WERI-Rb-1 (cell line): ENCODE data around the gene ZBTB48.

Source experiments
- DNase-seq: peaks from one replicate; pipeline ENCODE4 v3.0.0-alpha.2; 2020
- H3K27ac ChIP-seq: fragments of 250-450 bp; sonication (Bioruptor Pico); 2 replicates; pipeline ENCODE4 v1.5.1; 2020; ENCODE audit warnings: mild to moderate bottlenecking, moderate library complexity
- H3K27me3 ChIP-seq: fragments of 250-450 bp; sonication (Bioruptor Pico); 2 replicates; pipeline ENCODE4 v1.5.1; 2021; ENCODE audit warnings: mild to moderate bottlenecking, low read depth, moderate library complexity; ENCODE audit not compliant: insufficient read depth, severe bottlenecking
- H3K36me3 ChIP-seq: fragments of 250-450 bp; sonication (Bioruptor Pico); 2 replicates; pipeline ENCODE4 v1.5.1; 2020; ENCODE audit warnings: mild to moderate bottlenecking, moderate library complexity
- H3K4me3 ChIP-seq: 2 replicates; pipeline ENCODE4 v1.5.1; 2011; ENCODE audit warnings: low read depth, mild to moderate bottlenecking, control low read depth, low read length
- H3K9me3 ChIP-seq: fragments of 250-450 bp; sonication (Bioruptor Pico); 2 replicates; pipeline ENCODE4 v1.5.1; 2021; ENCODE audit warnings: mild to moderate bottlenecking, moderate library complexity; ENCODE audit not compliant: severe bottlenecking
- TF ChIP-seq, protein P1 (sequence below): IDR thresholded peaks from 2 replicates; pipeline ENCODE4 v1.5.1; 2011; ENCODE audit warnings: low read depth, mild to moderate bottlenecking, control low read depth, inconsistent platforms, low read length

ZBTB48 gene

DNA sequence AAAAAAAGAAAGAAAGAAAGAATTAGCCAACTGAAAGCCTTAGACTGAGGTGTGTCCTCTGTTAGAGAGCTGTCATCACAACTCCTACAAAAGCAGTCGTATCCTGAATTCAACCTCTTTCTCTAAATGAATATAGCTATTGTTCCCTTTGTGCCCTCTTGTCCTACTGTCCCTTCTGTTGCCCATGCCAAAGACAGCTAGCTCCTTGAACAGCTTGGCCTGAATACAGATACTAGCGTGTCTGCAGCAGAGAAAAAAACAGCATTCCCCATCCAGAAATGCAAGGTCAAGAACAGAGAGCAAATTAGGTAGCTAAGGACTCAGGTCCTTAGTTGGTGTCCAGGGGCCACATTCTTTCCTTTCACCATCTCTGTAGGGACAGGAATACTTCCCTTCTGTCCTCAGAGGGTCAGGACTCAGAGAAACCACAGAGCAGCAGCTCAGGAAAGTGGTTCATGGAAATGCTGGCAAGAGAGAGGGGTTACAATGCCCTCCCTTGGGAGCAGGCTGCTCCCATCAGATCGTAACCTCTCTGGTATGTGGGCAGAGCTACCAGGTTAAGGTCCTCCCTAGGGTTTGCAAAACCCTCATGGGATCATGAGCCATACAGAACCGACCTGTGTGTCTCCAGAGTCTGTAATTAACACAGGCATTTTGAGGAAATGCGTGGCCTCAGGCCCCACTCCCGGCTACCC, 1.8 kb upstream of the ZBTB48 start:
- no peak overlapping the region for H3K4me3 ChIP-seq
- no peak for DNase-seq
- no peaks in the 10 kb centered on the region for H3K9me3 ChIP-seq
- no peak overlapping the region for H3K27ac ChIP-seq
- H3K36me3 ChIP-seq = peaks cover 23% of the 10 kb centered on the region
- TF ChIP-seq, protein P1, sequence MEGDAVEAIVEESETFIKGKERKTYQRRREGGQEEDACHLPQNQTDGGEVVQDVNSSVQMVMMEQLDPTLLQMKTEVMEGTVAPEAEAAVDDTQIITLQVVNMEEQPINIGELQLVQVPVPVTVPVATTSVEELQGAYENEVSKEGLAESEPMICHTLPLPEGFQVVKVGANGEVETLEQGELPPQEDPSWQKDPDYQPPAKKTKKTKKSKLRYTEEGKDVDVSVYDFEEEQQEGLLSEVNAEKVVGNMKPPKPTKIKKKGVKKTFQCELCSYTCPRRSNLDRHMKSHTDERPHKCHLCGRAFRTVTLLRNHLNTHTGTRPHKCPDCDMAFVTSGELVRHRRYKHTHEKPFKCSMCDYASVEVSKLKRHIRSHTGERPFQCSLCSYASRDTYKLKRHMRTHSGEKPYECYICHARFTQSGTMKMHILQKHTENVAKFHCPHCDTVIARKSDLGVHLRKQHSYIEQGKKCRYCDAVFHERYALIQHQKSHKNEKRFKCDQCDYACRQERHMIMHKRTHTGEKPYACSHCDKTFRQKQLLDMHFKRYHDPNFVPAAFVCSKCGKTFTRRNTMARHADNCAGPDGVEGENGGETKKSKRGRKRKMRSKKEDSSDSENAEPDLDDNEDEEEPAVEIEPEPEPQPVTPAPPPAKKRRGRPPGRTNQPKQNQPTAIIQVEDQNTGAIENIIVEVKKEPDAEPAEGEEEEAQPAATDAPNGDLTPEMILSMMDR = no peak
- H3K27me3 ChIP-seq = no peaks in the 10 kb centered on the region

DNA sequence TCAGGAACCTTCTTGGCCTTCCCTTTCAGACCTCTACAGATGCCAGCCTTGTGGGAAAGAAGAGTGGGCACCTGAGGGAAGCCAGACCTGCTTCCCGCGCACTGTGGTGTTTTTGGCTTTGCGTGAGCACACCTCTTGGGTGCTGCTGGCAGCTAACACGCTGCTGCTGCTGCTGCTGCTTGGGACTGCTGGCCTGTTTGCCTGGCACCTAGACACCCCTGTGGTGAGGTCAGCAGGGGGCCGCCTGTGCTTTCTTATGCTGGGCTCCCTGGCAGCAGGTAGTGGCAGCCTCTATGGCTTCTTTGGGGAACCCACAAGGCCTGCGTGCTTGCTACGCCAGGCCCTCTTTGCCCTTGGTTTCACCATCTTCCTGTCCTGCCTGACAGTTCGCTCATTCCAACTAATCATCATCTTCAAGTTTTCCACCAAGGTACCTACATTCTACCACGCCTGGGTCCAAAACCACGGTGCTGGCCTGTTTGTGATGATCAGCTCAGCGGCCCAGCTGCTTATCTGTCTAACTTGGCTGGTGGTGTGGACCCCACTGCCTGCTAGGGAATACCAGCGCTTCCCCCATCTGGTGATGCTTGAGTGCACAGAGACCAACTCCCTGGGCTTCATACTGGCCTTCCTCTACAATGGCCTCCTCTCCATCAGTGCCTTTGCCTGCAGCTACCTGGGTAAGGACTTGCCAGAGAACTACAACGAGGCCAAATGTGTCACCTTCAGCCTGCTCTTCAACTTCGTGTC, 995 bp upstream of the ZBTB48 start:
- Histone ChIP-seq H3K27me3 (no peaks in the 10 kb centered on the region), H3K4me3 (peak overlapping the region; percentile 81), H3K27ac (peak overlapping the region; percentile 88), H3K36me3 (peaks cover 27% of the 10 kb centered on the region), H3K9me3 (no peaks in the 10 kb centered on the region)
- DNase-seq = no peak
- TF ChIP-seq, protein P1 = no peak

DNA sequence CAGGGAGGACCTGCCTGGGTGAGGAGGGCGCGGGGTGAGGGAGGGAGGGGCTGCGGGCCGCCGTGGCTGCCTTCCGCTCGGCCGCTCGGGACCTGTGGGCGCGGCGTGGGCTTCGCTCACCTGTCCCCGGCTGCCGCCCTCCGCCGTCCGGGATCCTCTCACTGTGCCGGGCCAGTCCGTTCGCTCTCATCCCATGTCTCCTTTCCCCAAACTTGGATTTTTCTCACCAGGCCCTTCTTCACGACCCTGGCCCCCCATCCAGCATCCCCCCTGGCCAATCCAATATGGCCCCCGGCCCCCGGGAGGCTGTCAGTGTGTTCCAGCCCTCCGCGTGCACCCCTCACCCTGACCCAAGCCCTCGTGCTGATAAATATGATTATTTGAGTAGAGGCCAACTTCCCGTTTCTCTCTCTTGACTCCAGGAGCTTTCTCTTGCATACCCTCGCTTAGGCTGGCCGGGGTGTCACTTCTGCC, 362 bp downstream of the ZBTB48 start:
- Histone ChIP-seq H3K36me3 (peaks cover 29% of the 10 kb centered on the region), H3K9me3 (no peaks in the 10 kb centered on the region), H3K27ac (peak overlapping the region; percentile 88), H3K4me3 (peak overlapping the region; percentile 81), H3K27me3 (no peaks in the 10 kb centered on the region)
- DNase-seq = no peak
- TF ChIP-seq, protein P1 = no peak

DNA sequence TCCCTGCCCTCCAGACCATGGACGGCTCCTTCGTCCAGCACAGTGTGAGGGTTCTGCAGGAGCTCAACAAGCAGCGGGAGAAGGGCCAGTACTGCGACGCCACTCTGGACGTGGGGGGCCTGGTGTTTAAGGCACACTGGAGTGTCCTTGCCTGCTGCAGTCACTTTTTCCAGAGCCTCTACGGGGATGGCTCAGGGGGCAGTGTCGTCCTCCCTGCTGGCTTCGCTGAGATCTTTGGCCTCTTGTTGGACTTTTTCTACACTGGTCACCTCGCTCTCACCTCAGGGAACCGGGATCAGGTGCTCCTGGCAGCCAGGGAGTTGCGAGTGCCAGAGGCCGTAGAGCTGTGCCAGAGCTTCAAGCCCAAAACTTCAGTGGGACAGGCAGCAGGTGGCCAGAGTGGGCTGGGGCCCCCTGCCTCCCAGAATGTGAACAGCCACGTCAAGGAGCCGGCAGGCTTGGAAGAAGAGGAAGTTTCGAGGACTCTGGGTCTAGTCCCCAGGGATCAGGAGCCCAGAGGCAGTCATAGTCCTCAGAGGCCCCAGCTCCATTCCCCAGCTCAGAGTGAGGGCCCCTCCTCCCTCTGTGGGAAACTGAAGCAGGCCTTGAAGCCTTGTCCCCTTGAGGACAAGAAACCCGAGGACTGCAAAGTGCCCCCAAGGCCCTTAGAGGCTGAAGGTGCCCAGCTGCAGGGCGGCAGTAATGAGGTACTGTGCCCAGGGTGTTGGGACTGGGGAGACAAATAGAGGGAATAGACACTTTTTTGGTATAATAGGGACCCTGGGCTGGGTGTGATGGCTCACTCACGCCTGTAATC, 1.0 kb downstream of the ZBTB48 start:
- DNase-seq = no peak
- Histone ChIP-seq H3K36me3 (peaks cover 29% of the 10 kb centered on the region), H3K27me3 (no peaks in the 10 kb centered on the region), H3K9me3 (no peaks in the 10 kb centered on the region), H3K4me3 (peak overlapping the region; percentile 81), H3K27ac (peak overlapping the region; percentile 88)
- TF ChIP-seq, protein P1 = 0 out of 2 replicates have a peak, but pooled peaks have one; percentile 3

DNA sequence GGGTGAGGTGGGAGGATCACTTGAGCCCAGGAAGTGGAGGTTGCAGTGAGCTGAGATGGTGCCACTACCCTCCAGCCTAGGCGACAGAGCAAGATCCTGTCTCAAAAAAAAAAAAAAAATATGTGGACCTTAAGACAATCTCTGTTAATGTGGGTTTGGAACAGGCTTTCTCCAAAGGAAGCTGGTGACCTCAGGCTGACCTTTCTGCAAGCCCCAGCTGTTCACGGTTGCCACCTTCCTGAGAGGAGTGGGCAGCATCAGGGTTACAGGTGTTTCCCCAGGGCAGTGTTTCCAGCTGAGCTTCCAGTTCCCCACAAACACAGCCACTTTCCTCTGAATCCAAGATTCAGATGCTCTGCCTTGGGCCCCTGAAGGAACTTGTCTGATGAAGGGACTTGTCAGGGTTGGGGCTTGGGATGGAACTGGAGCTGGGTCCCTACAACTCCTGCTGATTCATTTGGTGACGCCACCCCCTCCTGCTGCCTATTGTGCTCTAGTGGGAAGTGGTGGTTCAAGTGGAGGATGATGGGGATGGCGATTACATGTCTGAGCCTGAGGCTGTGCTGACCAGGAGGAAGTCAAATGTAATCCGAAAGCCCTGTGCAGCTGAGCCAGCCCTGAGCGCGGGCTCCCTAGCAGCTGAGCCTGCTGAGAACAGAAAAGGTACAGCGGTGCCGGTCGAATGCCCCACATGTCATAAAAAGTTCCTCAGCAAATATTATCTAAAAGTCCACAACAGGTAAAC, 1.9 kb downstream of the ZBTB48 start:
- Histone ChIP-seq H3K27ac (no peak overlapping the region; the same call in 1 of the 2 replicates), H3K4me3 (no peak overlapping the region), H3K36me3 (peaks cover 30% of the 10 kb centered on the region), H3K9me3 (no peaks in the 10 kb centered on the region), H3K27me3 (no peaks in the 10 kb centered on the region)
- TF ChIP-seq, protein P1 = no peak
- no peak for DNase-seq
